Measurements from ENCODE around the gene PROCA1.
"Not testable (repeated sequence)": the region's sequence is repeated elsewhere in the genome, so short reads cannot be mapped to it uniquely, and the experiment has no call there.

Gene PROCA1

DNA sequence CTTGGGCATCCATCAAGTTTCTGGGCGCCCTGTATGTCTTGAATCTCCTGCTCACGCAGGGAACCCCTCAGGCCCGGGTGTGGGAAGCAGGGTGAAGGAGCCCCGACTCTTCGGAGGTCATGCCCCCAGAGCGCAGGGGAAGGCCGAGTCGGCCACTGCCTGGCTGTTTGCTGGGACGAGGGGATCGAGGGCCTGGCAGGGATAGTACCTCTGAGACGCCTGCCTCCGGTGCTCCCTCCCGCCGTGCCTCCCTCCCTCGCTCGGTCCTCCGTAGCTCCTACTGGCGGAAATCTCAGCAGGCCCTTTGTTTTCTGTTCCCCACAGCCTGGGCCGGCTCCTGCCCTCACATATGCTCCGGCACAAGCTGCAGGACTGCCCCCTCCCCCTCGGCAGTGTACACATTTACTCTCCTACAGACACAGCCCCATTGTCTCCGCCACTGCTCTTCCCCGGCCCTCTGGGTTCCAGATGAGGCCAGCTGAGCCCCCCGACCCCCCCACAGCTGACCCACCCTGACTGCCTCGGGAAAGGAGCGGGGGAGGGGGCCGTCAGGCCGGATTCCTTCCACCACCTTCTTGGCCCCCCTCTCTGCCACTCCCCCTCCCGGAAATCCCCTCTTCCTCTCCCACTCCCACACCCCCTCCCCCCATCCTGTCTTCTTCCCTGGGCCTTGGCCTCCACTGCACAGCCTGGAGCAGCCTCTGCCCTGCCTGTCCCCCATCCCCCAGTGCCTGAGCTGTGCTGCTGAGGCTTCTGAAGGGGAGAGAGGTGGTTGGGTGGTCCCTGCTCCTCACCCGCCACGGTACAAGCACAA, 33.5 kb upstream of the PROCA1 start:
- DNase-seq (ENCODE audit: insufficient read length, low spot score) (no peak), FAIRE-seq (no peak)

- DNase-seq (ENCODE audit: insufficient read length, low spot score) = peak; percentile 54
- no peak for FAIRE-seq
These were observed 32.6 kb upstream of the PROCA1 start for GRCh38 chr17:28744104-28744971.

DNA sequence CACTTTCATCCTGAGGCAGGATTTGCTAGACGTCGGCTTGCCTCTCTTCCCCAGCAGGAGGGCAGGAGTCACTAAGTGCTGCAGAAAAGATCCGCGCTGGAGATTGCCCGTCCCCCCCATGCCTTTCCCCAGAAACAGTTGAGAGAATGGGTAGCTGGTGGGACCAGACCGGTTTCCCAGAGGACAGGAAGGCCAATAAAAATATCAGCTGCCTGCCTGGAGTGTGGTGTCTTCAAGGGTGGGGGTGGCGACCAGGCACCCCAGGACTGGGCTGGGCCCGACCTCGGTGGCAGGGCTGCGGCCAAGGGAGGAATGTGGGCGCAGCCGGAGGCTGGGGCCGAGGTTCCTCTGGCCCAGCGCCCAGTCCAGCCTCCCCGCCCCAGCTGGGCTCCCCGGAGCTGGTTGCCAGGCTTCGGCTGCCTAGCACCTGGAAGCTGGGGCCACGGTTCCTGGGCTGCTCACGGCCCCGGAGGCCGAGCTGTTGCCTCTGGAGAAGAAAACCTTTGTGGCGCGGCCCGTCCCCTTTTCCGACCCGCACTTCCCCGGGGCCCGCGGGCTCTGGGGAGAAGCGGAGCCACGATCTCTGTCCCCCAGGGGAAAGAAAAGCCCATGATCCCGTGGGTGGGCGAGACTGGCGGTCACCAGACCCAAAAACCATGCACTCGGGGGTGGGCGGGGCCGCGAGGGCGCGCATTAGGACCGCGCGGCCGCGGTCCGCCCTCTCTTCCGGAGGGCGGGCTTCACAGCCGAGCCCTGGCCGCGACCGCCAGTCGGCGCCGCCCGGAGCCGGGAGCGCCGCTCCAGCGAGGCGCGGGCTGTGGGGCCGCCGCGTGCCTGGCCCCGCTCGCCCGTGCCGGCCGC, 31.8 kb upstream of the PROCA1 start, which contains the start of gene TRAF4:
TSS of gene TRAF4 (plus strand) at position 769 of the 861 bp plus-strand sequence. CDS start 102 bp downstream, outside the sequence.
- DNase-seq (ENCODE audit: insufficient read length, low spot score) (peak; percentile 96), FAIRE-seq (no peak)

GRCh38 chr17:28741358-28742349, 30.0 kb upstream of the PROCA1 start:
- DNase-seq (ENCODE audit: insufficient read length, low spot score) (no peak), FAIRE-seq (no peak)

DNA sequence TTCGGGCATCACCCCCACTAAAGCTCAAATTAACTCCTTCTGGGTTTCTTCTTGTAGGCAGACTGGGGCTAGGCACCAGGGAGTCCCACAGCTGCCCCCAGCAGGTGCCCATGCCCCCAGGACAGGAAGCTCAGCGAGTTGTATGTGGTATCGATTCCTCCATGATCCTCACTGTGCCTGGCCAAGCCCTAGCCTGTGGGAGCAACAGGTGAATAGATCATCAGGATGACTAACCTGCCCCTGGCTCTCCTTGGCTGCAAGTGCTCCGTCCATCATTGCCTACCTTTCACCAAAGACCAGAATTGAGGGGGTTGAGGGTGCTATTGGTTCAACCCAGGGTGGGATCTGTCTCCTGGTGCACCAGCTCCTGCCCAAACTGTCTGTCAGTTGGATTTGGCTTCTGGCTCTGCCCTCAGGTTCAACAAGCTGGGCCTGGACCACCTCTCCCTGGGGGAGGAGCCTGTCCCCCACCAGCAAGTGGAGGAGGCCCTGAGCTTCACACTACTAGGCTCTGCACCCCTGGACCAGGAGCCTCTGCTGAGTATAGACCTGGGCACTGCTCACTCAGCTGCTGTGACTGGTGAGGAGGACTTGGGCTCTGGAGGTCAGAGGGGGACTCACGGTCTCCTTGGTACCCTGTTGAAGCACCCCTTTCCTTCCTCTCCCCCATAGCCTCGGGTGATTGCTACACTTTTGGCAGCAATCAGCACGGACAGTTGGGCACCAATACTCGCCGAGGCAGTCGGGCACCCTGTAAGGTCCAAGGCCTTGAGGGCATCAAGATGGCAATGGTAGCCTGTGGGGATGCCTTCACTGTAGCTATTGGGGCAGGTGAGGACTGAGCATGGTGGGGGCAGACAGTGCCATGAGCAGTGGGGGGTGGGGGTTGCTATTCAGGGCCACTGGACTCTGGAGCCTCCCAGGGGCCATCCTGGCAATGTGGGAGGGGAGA, 29.0 kb upstream of the PROCA1 start:
- DNase-seq (ENCODE audit: insufficient read length, low spot score) = no peak
- no peak for FAIRE-seq

GRCh38 chr17:28738680-28739384, 27.1 kb upstream of the PROCA1 start:
- FAIRE-seq (no peak), DNase-seq (ENCODE audit: insufficient read length, low spot score) (no peak)

DNA sequence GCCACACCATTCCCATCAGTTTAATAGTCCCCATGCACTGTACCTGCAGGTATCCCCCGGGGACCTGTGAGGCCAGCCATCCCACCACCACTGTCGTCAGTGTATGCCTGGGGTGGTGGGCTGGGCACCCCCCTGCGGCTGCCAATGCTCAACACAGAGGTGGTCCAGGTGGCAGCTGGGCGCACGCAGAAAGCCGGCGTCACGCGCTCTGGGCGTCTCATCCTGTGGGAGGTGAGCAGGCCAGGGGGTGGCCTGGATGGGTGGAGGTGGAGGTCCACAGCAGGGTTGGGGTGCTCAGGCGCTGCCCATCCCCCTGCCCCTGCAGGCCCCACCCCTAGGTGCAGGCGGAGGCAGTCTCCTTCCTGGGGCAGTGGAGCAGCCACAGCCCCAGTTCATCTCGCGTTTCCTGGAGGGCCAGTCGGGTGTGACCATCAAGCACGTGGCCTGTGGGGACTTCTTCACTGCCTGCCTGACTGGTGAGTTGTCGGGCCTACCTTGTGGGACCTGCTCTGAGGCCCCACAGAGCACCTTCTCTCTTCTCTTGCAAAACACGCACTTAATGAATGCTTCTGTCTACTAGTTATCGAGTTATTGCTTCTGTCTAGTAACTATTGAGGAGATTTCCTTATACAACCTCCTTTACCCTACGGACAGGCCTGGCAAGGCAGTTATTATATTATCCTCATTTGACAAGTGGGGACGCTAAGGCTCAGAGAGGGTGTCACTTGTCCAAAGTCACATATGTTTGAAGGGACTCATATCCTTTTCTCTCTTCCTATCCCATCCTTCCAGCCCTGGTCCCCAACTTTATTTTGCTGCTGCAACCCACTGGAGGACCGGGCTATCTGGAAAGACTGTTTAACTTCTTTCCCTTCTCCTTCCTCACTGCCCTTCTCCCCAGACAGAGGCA, 26.3 kb upstream of the PROCA1 start:
- DNase-seq (ENCODE audit: insufficient read length, low spot score) (no peak), FAIRE-seq (no peak)

DNA sequence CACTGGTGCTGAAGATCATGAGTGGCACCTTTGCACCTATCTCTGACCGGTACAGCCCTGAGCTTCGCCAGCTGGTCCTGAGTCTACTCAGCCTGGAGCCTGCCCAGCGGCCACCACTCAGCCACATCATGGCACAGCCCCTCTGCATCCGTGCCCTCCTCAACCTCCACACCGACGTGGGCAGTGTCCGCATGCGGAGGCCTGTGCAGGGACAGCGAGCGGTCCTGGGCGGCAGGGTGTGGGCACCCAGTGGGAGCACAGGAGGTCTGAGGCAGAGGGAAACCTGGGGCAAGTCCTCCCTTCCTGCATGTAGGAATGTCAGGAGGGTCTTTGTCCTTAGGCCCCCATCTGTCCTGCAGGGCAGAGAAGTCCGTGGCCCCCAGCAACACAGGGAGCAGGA, 25.6 kb upstream of the PROCA1 start:
- no peak for FAIRE-seq

GRCh38 chr17:28735913-28736769, 24.5 kb upstream of the PROCA1 start:
- FAIRE-seq; DNase-seq (ENCODE audit: insufficient read length, low spot score): not testable (repeated sequence)

More for the DNA sequence above, 25.6 kb upstream of the PROCA1 start:
- no peak for DNase-seq (ENCODE audit: insufficient read length, low spot score)

DNA sequence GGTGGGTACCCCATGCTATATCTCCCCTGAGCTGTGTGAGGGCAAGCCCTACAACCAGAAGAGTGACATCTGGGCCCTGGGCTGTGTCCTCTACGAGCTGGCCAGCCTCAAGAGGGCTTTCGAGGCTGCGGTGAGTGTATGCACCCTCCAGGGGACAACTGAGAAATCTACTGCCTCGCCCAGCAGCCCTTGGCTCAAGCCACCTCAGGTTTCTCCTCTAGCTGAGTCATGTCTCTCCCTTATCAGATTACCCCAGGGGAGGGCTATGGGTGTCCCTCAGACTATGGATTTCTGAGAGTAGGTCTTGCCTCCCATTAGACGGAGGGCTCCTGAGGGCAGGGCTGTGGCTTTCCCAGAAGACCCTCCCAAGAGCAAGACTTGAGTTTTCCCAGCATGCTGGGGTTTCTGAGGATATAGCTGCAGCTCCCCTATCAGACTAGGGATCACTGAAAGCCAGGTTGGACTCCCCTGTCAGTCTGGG, 23.6 kb upstream of the PROCA1 start:
- no peak for FAIRE-seq
- DNase-seq (ENCODE audit: insufficient read length, low spot score) = no peak

DNA sequence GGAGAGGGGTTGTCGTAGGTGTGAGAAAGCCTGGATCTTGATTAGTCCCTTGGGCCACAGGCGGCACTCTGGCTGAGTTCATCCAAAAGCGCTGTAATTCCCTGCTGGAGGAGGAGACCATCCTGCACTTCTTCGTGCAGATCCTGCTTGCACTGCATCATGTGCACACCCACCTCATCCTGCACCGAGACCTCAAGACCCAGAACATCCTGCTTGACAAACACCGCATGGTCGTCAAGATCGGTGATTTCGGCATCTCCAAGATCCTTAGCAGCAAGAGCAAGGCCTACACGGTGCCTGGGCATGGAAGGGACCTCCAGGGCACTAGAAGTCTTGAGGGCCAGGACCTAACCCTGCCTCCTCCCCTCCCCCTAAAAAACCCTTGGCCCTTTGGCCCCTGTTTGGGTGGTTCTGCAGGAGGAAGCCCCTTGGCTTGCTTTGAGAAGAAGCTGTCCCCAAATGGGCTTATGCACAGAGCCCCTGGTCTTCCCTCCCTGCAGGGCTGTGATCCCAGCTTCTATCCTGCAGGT, 23.1 kb upstream of the PROCA1 start:
- no peak for FAIRE-seq
- DNase-seq (ENCODE audit: insufficient read length, low spot score) = no peak

DNA sequence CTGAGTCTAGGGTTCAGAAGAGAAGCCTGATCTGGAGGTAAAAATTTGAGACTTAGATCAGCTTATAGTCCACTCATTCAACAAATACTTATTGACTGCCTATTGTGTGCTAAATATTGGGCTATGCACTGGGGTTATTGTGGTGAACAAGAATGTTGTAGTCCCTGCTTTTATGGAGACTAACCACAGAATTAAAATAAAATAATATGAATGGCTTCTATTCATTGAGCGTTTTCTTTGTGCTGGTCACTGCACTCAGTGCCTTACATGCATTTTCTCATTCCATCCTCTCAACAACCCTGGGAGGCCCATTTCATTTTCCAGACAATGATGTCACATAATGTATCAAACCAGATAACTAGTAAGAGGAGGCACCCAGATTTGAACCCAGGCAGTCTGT, 21.7 kb upstream of the PROCA1 start:
- no peak for FAIRE-seq

GRCh38 chr17:28729950-28730330, 18.3 kb upstream of the PROCA1 start:
- DNase-seq (ENCODE audit: insufficient read length, low spot score) (no peak), FAIRE-seq (no peak)

More for the DNA sequence above, 21.7 kb upstream of the PROCA1 start:
- DNase-seq (ENCODE audit: insufficient read length, low spot score) = no peak

DNA sequence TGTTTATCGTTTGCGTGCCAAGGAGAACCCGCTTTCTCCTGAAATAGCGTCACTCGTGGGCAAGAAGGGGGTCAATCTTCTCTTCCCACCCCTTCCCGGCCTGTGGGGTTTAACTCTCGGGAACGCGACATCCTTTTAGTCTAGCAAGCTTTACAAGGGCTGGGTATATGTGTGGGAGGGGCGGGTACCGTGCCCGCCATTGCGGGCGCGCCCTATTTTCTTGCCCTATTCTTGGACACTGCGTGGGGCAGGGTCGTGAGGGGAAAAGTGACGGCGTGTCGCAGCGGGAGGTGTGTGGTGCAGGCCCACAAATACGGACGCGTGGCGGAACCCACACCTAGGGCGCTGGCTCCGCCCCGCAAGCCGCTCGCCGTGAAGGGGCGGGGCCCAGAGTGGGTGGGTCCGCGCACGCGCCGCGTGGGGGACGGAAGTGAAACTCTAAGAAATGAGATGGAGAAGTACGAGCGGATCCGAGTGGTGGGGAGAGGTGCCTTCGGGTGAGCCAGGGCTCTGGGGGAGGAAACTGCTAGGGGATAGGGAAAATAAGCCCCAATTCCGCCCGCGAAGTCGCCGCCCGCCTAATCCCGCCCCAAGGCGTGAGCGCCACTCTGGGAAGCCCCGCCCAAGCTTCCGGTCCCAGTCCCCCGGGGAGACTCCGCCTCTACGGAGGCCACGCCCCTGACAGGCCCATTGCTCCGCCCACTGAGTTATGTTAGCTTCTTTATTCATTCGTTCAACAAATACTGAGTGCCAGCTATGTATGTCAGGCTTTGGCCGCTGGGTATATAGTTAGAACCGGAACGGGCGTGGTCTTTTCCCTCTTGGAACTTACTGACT, 16.9 kb upstream of the PROCA1 start, which contains the start of gene NEK8:
TSS of gene NEK8 (plus strand) at position 425 of the 837 bp plus-strand sequence. CDS start at position 451, 26 bp downstream.
- DNase-seq (ENCODE audit: insufficient read length, low spot score) (peak; percentile 93), FAIRE-seq (peak; percentile 36)
